ENCODE results near the gene FLNA.

DNA sequence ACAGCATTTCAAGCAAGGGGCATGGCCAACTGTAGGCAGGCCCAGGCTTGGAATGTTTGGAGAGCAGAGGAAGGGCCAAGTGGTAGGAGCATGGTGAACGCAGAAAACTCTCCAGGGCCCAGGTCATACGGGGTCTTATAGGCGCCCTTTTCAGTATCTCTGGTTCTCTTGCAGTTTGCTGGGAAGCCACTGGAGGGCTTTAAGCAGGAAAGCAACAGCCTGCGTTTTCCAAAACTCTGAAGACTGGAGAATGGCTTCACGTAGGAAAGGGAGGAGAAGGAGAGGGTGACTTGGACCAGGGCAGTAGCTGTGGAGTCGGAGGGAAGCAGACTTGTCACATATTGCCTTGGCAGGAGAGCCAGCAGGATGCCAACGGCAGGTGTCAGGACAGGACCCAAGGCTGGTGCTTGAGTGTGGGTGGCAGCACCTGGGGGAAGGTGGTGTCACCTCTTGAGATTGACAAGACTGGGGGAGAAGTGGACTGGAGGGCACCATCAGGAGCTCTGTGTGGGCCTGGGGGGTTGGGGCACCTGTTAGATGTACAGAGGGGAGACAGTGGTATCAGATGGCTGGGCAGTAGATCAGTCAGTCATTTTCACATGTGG, 56.9 kb downstream of the FLNA start:
- TF ChIP-seq, protein P1, sequence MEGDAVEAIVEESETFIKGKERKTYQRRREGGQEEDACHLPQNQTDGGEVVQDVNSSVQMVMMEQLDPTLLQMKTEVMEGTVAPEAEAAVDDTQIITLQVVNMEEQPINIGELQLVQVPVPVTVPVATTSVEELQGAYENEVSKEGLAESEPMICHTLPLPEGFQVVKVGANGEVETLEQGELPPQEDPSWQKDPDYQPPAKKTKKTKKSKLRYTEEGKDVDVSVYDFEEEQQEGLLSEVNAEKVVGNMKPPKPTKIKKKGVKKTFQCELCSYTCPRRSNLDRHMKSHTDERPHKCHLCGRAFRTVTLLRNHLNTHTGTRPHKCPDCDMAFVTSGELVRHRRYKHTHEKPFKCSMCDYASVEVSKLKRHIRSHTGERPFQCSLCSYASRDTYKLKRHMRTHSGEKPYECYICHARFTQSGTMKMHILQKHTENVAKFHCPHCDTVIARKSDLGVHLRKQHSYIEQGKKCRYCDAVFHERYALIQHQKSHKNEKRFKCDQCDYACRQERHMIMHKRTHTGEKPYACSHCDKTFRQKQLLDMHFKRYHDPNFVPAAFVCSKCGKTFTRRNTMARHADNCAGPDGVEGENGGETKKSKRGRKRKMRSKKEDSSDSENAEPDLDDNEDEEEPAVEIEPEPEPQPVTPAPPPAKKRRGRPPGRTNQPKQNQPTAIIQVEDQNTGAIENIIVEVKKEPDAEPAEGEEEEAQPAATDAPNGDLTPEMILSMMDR (conservative IDR thresholded peaks at IDR 0.05 in 1 of 2, IDR thresholded peaks at IDR 0.05 in 1 of 2; ENCODE audit: extremely low read depth in 1 of 2, insufficient read depth in 1 of 2, low read depth in 1 of 2, low read length in 2 of 2): peak; percentile 30 to 50
- TF ChIP-seq EZH2 (IDR thresholded peaks at IDR 0.05; ENCODE audit: borderline replicate concordance, low read length): no peak

All from mammary epithelial cell (primary cell).